ENCODE data around the gene TMEM150B. TPM values are rescaled to one million over a fixed set of nuclear protein-coding genes. Genes with fewer than 3 reads are reported as not detected.

The TMEM150B gene
- total RNA-seq, 2 donors from 2014 or later = 0.73 to 0.95 TPM

- Histone ChIP-seq H3K9me3 (ENCODE audit: control insufficient read depth, low read length) (no peaks in the 10 kb centered on the region), H3K36me3 (ENCODE audit: control insufficient read depth, insufficient read depth, low read length) (peaks cover 25% of the 10 kb centered on the region), H3K4me3 (ENCODE audit: low read length) (no peak overlapping the region), H3K9ac (ENCODE audit: extremely low read depth, low read length, poor library complexity, severe bottlenecking) (no peak overlapping the region), H3K4me1 (ENCODE audit: control insufficient read depth, insufficient read depth, low read length) (peaks cover 2% of the 10 kb centered on the region), H3K27ac (ENCODE audit: low read depth, low read length) (no peak overlapping the region), H3K27me3 (ENCODE audit: control insufficient read depth, insufficient read depth, low read length, poor library complexity, severe bottlenecking) (no peaks in the 10 kb centered on the region)
- TF ChIP-seq CTCF (conservative IDR thresholded peaks at IDR 0.05) = no peak
- Mint-ChIP-seq H3K27ac (no peak overlapping the region), H3K4me1 (peaks cover 3% of the 10 kb centered on the region), H3K4me3 (no peak overlapping the region), H3K9me3 (no peaks in the 10 kb centered on the region), H3K27me3 (ENCODE audit: insufficient read depth) (no peaks in the 10 kb centered on the region), H3K36me3 (ENCODE audit: low read depth) (peaks cover 35% of the 10 kb centered on the region)
- DNase-seq = no peak
- 91 to 95% methylated on average over 12 to 15 of the region's 15 CpGs for WGBS, 2 experiments (ENCODE audit: insufficient coverage in 1 of 2, insufficient read length in 1 of 2)
These were observed 48.3 kb downstream of the TMEM150B start for GRCh38 chr19:55276720-55277430.

DNA sequence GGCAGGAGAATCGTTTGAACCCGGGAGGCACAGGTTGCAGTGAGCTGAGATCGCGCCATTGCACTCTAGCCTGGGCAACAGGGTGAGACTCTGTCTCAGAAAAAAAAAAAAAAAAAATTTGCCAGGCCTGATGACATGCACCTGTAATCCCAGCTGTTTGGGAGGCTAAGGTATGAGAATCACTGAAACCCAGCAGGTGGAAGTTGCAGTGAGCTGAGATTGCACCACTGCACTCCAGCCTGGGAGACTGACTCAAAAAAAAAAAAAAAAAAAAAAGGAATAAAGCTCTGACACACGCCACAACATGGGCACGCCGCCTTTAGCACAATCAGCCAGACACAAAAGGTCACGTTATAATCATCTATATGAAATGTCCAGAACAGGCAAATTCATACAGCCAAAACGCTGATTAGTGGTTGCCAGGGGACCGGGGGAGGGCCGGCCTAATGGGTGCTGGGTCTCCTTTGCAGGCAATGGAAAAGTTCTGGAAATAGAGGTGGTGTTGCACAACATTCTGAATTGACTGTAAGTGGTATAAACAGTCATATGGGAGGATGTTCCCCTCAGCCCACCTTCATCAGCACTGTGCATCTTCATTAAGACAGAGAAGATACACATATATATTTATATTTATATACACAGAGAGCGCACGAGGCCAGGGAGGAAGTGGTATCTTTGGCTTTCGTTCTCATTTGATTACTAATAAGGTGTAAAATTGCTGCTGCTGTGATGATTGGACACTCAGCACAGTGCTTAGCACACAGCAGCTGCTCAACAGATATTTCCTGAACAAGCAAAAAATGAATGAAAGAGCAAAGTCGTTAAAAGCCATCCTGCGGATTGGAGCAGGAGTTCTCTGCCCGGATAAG is 49.1 kb downstream of the TMEM150B start:
- Histone ChIP-seq H3K4me3 (ENCODE audit: low read length) (no peak overlapping the region), H3K9me3 (ENCODE audit: control insufficient read depth, low read length) (no peaks in the 10 kb centered on the region), H3K36me3 (ENCODE audit: control insufficient read depth, insufficient read depth, low read length) (peaks cover 25% of the 10 kb centered on the region), H3K4me1 (ENCODE audit: control insufficient read depth, insufficient read depth, low read length) (peaks cover 2% of the 10 kb centered on the region), H3K27ac (ENCODE audit: low read depth, low read length) (no peak overlapping the region), H3K27me3 (ENCODE audit: control insufficient read depth, insufficient read depth, low read length, poor library complexity, severe bottlenecking) (no peaks in the 10 kb centered on the region), H3K9ac (ENCODE audit: extremely low read depth, low read length, poor library complexity, severe bottlenecking) (no peak overlapping the region)
- no peaks in the 10 kb centered on the region for H3K27me3 Mint-ChIP-seq (ENCODE audit: insufficient read depth)
- no peak for DNase-seq
- H3K9me3 Mint-ChIP-seq = no peaks in the 10 kb centered on the region
- H3K27ac Mint-ChIP-seq = no peak overlapping the region
- peaks cover 39% of the 10 kb centered on the region for H3K36me3 Mint-ChIP-seq (ENCODE audit: low read depth)
- TF ChIP-seq CTCF (conservative IDR thresholded peaks at IDR 0.05) = no peak
- WGBS, 2 experiments (ENCODE audit: insufficient coverage in 1 of 2, insufficient read length in 1 of 2) = 92 to 95% methylated on average over 12 to 17 of the region's 17 CpGs
- H3K4me3 Mint-ChIP-seq = no peak overlapping the region
- H3K4me1 Mint-ChIP-seq = peaks cover 3% of the 10 kb centered on the region

GRCh38 chr19:55273978-55274707 is 51.0 kb downstream of the TMEM150B start:
- WGBS, 2 experiments (ENCODE audit: insufficient coverage in 1 of 2, insufficient read length in 1 of 2) = 94 to 95% methylated on average over 26 to 34 of the region's 36 CpGs
- Histone ChIP-seq H3K27me3 (ENCODE audit: control insufficient read depth, insufficient read depth, low read length, poor library complexity, severe bottlenecking) (no peaks in the 10 kb centered on the region), H3K36me3 (ENCODE audit: control insufficient read depth, insufficient read depth, low read length) (peaks cover 25% of the 10 kb centered on the region), H3K9me3 (ENCODE audit: control insufficient read depth, low read length) (no peaks in the 10 kb centered on the region), H3K9ac (ENCODE audit: extremely low read depth, low read length, poor library complexity, severe bottlenecking) (no peak overlapping the region), H3K4me1 (ENCODE audit: control insufficient read depth, insufficient read depth, low read length) (peaks cover under 1% of the 10 kb centered on the region), H3K4me3 (ENCODE audit: low read length) (no peak overlapping the region), H3K27ac (ENCODE audit: low read depth, low read length) (no peak overlapping the region)
- Mint-ChIP-seq H3K4me1 (peaks cover 11% of the 10 kb centered on the region), H3K36me3 (ENCODE audit: low read depth) (peaks cover 50% of the 10 kb centered on the region), H3K27ac (no peak overlapping the region), H3K4me3 (no peak overlapping the region), H3K27me3 (ENCODE audit: insufficient read depth) (no peaks in the 10 kb centered on the region), H3K9me3 (no peaks in the 10 kb centered on the region)
- DNase-seq = no peak
- no peak for TF ChIP-seq CTCF (conservative IDR thresholded peaks at IDR 0.05)
